Stimulated activated effector memory CD8-positive, alpha-beta T cell treated with anti-CD3 and anti-CD28 coated beads, Interleukin-12 subunit alpha, Interleukin-12 subunit beta, amount 100 ng/mL, for 72 hours (primary cell): ENCODE measurements around the gene VPS35.
"Not testable (repeated sequence)": the region's sequence is repeated elsewhere in the genome, so short reads cannot be mapped to it uniquely, and the experiment has no call there.

Experiments
- ATAC-seq: fragments of 150-1000 bp; cut with Tn5 transposase; 2 replicates; pipeline ENCODE4 v1.10.0; 2021
- DNase-seq, 2 donors: peaks; one replicate each; pipeline ENCODE4 v3.0.0; 2021 to 2022; ENCODE audit warnings: low spot score in 2 of 2
- H3K27ac Mint-ChIP-seq: one replicate; pipeline ENCODE4 v1.8.0; 2022; ENCODE audit warnings: mild to moderate bottlenecking, mixed read lengths
- H3K36me3 Mint-ChIP-seq: one replicate; pipeline ENCODE4 v1.8.0; 2022; ENCODE audit warnings: mild to moderate bottlenecking, mixed read lengths
- H3K4me1 Mint-ChIP-seq: one replicate; pipeline ENCODE4 v1.8.0; 2022; ENCODE audit warnings: mixed read lengths
- H3K4me3 Mint-ChIP-seq: one replicate; pipeline ENCODE4 v1.8.0; 2022; ENCODE audit warnings: mild to moderate bottlenecking, mixed read lengths
- H3K9me3 Mint-ChIP-seq: one replicate; pipeline ENCODE4 v1.8.0; 2022; ENCODE audit warnings: mixed read lengths

Gene VPS35

DNA sequence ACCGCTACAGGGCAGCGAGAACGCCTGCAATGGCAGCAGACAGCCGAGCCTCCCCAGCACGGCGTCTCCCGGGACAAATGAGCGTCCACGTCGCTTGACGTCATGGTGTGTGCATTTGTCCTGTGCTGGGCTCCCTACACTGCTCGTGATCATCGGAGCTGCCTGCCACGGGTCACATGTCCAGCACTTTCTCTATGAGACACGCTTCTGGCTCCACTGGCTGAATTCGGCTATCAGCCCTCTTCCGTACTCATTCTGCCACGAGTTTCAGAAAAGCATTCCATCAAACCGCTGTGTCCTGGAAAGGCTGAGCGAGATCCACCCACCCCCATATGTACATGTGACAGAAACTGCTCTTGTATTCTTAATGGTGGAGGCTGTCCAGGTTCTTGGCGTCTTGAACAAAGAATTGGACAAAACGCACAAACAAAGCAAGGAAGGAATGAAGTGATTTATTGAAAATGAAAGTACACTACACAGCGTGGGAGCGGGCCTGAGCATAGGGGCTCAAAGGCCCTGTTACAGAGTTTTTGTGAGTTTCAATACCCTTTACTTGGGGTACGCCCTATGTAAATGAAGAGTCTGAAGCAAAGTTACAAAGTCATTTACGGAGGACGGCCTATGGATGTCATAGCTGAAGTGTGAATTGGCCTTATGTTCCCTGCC is 39.3 kb downstream of the VPS35 start:
- H3K4me3 Mint-ChIP-seq, result no peak overlapping the region
- peaks cover 3% of the 10 kb centered on the region for H3K9me3 Mint-ChIP-seq
- no peak overlapping the region for H3K27ac Mint-ChIP-seq
- H3K36me3 Mint-ChIP-seq, result no peaks in the 10 kb centered on the region
- ATAC-seq, result no peak
- no peak for DNase-seq
- no peaks in the 10 kb centered on the region for H3K4me1 Mint-ChIP-seq

DNA sequence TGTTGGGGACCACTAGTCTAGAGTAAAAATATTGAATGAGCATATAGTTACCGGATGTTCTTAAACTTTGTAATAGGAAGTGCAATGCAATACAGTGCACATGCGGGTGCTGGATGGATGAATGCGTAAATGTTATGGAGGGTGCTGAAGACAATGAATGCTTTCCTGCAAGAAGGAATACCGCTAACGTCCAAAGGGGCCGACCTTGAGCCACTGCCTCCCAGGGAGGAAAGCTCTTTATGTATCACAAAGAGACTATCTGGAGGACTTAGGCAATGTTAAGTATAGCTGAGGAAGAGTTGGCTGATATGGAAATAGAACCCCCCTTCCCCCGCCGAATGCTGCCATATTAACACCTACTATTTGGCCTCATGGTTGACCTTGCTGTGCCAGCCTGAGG is 40.3 kb downstream of the VPS35 start:
- ATAC-seq (no peak), DNase-seq (no peak)
- Mint-ChIP-seq H3K4me1 (no peaks in the 10 kb centered on the region), H3K4me3 (no peak overlapping the region), H3K36me3 (no peaks in the 10 kb centered on the region), H3K27ac (no peak overlapping the region), H3K9me3 (peaks cover 5% of the 10 kb centered on the region)

DNA sequence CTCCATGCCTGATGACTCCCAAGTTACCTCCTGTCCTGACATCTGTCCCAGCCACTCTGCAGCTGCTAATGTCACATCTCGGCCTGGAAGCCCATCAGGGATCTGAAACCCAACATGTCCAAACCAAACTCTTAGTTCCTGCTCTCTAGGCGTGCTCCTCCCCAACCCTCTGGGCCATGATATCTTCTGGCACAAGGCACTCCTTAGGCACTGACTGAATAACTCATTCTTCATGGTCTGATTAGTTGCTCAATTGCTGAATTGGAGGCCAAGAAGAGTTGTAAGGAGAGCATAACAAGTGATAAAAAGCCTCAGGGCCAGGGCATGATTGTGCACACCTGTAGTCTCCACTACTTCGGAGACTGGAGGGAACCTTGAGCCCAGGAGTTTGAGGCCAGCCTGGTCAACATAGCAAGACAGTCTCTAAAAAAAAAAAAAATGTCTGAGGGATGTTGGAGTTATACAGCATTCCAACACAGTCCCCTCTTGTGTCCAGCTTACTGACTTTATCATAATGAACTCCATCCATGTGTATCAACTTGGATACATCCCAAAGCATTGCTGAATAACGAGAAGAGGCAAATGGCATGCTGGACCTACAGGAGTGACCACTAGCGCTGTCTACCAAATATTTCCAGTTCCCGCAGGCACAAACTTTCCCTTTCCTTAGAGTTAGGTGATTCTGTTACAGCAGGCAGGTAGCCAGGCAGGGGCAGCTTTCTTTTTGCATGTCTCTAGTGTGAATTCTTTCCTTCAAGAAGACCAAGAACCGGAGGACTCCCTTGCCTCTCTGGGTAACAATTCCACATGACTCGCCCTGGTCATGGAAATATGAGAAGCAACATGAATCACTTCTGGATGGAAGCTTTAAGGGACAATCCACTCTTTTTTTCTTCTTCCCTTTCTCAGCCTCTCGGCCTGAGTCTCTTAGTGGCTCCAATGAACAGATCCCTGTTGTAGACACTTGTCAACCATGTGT is 49.7 kb downstream of the VPS35 start:
- ATAC-seq, result no peak
- Mint-ChIP-seq H3K36me3 (no peaks in the 10 kb centered on the region), H3K4me1 (peaks cover 5% of the 10 kb centered on the region), H3K4me3 (no peak overlapping the region), H3K27ac (no peak overlapping the region), H3K9me3 (peaks cover 7% of the 10 kb centered on the region)
- DNase-seq, result no peak

DNA sequence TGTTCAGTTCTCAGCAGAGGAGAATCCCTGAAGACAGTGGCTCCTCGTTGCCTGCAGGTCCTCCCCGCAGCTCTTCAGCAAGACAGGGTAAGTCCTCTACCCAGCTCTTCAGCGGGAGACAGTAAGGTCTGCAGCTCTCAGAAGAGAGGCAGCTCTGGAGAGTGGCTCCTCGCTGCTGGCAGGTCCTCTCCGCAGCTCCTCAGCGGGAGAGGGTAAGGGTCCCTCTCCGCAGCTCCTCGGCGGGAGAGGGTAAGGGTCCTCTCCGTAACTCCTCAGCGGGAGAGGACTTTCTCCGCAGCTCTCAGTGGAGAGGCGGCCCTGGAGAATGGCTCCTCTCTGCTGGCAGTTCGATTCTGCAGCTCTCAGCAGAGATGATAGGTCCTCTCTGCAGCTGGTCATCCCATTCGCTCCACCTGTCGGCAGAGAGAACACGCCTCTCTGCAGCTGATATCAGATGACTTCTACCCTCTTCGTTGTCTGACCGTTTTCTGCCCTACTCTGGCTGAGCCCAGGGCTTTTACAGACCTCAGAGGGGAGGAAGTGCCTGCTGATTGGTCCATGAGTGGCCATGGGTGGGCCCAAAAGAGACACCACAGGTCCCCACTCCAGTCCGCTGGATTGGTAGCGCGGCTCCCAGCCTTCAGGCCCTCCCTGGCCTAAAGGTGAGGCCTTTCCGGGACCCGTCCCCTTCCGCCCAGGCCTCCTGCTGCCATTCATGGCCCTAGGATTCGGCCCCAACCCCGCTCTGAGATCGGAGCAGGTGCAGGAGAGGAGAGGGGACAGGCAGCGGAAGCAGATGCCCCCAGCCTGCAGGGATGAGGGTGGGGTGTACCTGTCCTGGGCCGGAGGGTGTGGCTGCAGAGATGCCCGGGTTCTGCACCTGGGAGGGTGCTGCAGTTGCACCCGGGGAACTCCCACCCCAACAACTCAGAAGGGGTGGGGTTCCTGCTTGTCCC is 55.9 kb downstream of the VPS35 start:
- no peak overlapping the region for H3K4me3 Mint-ChIP-seq
- DNase-seq, result no peak
- no peaks in the 10 kb centered on the region for H3K4me1 Mint-ChIP-seq
- no peaks in the 10 kb centered on the region for H3K36me3 Mint-ChIP-seq
- no peak overlapping the region for H3K27ac Mint-ChIP-seq
- no peak for ATAC-seq
- no peaks in the 10 kb centered on the region for H3K9me3 Mint-ChIP-seq

DNA sequence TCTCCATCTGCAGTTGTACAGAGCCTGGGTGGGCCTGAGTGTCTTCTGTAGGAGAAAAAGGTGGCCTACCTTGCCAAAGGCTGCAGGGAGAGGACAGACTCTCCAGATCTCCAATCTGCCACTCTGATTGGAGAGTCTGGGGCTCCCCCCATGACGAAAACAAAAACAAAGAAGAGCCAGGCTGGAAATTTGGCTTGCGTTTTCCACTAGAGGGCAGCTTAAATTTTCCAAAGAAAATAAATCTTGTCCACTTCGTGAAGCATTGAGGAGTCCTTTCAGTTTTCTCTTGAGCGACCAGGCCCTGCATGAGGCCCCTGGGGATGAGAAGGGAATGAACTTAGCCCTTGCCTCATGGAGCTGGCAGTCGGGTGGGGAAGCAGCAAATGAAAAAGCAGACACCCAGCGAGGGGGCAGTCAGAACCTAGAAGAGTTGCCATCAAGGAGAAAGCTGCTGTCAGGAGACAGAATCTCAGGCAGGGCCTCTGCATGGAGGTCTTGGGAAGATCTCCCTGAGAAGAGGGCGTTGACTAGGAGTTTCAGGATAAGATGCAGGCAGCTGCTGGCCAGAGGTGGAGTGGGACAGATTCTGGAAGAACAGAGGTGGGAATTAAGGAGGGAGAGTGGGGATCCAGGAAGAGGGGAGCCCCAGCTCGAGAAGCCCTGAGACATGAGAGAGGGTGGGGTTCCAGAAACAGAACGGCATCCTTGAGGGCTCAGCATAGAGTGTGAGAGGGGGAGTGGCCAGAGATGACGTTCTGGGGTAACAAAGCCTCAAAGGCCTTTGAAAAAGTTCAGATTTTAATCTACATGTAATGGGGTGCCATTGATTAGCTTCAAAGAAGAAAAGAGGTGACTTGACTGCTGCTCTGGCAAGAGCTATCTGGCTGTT is 59.4 kb downstream of the VPS35 start:
- Mint-ChIP-seq H3K4me1 (no peaks in the 10 kb centered on the region), H3K4me3 (no peak overlapping the region), H3K36me3 (no peaks in the 10 kb centered on the region), H3K9me3 (no peaks in the 10 kb centered on the region), H3K27ac (no peak overlapping the region)
- DNase-seq, result no peak
- no peak for ATAC-seq

DNA sequence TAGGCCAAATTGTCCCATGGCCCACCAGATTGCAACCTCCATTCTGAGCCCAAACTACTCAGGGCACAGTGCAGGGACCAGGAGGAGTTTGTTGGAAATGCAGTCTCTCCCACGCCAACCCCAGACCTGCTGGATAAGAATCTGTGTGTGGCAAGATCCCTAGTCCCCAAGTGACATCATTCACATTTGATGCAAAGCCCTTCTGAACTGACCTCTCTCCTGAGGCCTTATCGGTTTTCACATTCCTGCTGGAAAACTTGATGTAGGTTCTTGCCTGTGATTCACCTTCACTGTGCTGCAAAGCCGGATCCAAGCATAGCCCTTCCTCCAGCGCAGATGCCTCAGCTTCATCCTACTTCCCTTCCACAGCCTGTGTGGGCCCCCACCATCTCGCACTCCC is 61.2 kb downstream of the VPS35 start:
- Mint-ChIP-seq H3K4me3 (no peak overlapping the region), H3K4me1 (no peaks in the 10 kb centered on the region), H3K9me3 (no peaks in the 10 kb centered on the region), H3K36me3 (no peaks in the 10 kb centered on the region), H3K27ac (no peak overlapping the region)
- DNase-seq (no peak), ATAC-seq (no peak)

DNA sequence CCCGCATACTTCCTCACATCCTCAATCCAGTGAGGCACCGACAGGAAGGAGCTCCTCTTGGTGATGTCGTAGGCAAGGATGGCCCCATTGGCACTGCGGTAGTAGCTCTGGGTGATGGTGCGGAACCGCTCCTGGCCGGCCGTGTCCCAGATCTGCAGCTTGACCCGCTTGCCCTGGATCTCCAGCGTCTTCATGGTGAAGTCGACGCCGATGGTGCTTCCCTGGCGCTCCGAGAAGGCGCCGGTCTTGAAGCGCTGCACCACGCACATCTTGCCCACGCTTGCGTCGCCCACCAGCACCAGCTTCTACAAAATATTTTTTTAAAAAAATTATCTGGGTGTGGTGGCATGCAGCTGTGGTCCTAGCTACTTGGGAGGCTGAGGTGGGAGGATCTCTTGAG is 62.3 kb downstream of the VPS35 start:
- ATAC-seq, H3K4me3 Mint-ChIP-seq, H3K4me1 Mint-ChIP-seq, H3K36me3 Mint-ChIP-seq, H3K27ac Mint-ChIP-seq, DNase-seq, H3K9me3 Mint-ChIP-seq: not testable (repeated sequence)

DNA sequence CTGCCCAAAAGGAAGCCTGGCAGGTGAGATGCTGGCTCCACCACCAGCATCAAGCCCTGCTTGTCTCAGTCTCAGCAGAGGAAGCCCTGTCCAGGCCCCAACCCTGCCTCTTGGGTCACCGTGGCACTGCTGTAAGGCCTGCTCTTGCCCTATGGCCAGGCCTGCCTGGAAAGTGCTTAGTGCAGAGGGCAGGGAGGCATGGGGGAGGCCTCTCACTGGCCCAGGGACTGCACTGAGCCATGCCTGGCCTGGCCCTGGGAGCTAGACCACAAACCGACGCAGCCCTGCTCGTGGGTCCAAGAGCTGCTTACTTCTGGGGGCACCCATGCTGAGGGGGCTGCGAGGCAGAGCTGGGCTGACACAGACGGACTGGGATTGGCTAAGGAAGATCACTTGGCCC is 64.1 kb downstream of the VPS35 start:
- not testable (repeated sequence) for H3K27ac Mint-ChIP-seq, H3K36me3 Mint-ChIP-seq, DNase-seq, ATAC-seq, H3K4me3 Mint-ChIP-seq, H3K9me3 Mint-ChIP-seq
- peaks cover 18% of the 10 kb centered on the region for H3K4me1 Mint-ChIP-seq

DNA sequence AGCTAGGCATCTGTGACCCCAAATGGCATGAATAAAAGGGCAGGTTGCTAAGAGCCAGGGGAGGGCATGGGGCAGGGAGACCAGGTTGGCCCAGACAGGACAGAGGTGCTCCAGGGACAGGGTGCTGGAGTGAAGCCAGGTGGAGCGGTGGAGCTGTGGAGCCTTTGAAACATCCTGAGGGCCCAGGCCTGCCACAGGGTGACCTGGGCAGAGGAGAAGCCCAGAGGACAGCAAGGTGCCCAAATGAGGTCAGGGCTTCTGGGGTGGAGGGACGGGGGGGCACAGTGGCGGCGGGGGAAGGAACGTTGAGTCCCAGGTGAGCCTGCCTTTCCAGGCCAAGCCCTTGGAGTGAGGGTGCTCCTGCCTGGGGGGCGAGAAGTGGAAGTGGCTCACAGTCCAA is 65.3 kb downstream of the VPS35 start:
- not testable (repeated sequence) for H3K4me3 Mint-ChIP-seq, H3K27ac Mint-ChIP-seq, DNase-seq, ATAC-seq, H3K9me3 Mint-ChIP-seq, H3K36me3 Mint-ChIP-seq
- H3K4me1 Mint-ChIP-seq, result peaks cover 18% of the 10 kb centered on the region

DNA sequence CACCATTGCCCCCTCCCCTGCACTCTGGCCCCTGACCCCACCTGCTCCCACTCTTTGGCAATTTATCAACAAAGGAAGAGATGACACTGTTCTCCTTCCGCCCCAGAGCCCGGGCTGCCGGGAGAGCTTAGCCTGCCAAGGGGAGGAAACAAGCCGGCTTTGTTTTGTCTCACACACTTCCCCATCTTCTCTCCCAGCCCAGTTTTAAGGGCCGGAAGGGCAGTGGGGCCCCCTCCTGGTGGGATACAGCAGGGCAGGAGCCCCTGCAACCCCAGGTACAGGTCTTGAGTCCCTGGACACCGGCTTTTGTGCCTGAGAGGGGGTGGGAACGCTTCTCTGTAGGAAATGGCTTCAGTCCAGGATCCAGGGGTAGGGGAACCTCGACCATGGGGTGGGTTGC is 65.7 kb downstream of the VPS35 start:
- ATAC-seq, H3K9me3 Mint-ChIP-seq, H3K36me3 Mint-ChIP-seq, H3K27ac Mint-ChIP-seq, H3K4me3 Mint-ChIP-seq, DNase-seq: not testable (repeated sequence)
- H3K4me1 Mint-ChIP-seq, result peaks cover 18% of the 10 kb centered on the region

DNA sequence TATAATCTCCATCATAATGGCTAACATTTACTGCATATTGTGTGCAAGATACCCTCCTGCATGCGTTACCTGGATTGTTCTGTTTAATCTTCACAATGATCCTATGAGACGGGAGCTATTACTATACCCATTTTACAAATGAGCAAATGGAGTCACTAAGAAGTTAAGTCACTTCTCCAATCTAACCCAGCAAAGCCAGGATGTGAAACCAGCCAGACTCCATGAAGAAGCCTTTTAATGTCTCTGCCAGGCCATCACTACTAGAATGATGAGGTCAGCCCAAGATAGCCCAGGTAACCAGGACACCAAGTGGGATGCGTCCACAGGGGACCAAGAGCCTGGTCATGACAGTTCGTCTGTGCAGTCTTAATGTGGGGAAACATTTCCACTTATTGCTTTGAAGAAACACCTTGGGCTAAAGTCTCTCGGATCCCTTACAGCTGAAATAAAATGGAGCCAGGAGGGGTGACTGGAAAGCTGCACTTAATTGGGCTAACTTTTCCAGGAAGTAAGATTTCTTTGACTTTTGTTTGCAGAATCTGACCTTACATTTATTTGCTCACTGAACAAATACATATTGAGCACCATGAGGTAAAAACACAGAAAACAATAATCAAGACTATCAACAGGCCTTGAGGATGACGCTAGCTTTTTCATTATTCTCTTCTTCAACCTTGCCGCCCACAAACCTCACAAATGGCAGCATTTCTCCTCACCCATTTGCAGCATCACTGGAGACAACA is 66.9 kb downstream of the VPS35 start:
- no peaks in the 10 kb centered on the region for H3K9me3 Mint-ChIP-seq
- H3K4me1 Mint-ChIP-seq, result peaks cover 18% of the 10 kb centered on the region
- H3K36me3 Mint-ChIP-seq, result peaks cover 16% of the 10 kb centered on the region
- DNase-seq, result no peak
- no peak overlapping the region for H3K27ac Mint-ChIP-seq
- peak overlapping the region; percentile 86 for H3K4me3 Mint-ChIP-seq
- ATAC-seq, result no peak

DNA sequence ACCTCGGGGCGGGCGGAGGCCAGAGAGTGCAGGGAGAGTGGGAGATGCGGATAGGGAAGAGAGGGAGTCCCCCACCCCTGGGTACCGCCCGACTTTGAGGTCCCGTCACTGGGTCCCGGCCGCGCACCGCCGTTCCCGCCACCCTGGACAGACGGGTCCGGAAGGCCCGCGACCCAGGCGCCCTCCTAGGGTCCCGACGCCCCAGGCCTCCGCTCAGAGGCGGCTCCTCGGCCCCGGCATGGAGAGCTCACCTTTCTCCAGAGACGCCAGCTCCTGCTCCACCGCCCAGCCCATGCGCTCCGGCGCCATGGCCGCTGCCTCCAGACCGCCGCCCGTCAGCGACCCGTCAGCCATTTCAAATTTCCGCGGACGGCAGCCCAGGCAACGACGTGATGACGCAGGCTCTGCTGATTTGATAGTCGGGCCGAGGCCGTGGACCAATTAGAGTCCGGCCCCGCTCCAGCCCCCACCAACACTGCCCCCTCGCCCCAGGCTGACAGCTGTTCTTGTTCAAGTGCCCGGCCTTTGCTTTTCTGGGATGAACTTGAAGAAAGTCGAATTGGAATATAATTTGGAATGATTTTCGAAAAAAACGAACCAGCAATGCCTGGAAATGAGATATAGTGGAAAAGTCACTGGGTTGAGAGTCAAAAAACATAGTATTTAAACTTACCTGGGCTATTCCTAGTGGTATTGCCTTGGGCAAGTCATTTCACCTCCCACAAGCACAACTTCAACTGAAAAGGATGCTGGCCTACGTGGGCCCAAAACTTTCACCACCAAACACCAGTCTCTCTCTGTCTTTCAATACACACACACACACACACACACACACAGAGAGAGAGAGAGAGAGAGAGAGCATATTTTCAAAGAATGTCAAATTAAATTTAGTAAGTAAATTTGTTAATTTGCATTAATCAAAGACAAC is 67.7 kb downstream of the VPS35 start, which contains the start of gene SHCBP1:
Gene SHCBP1 (minus strand): TSS at position 374 of the 928 bp plus-strand sequence. CDS start 20 bp downstream, at position 354.
- Mint-ChIP-seq H3K9me3 (no peaks in the 10 kb centered on the region), H3K36me3 (peaks cover 24% of the 10 kb centered on the region), H3K27ac (peak within 1 kb of the TSS; percentile 93), H3K4me3 (peak within 1 kb of the TSS; percentile 86), H3K4me1 (peaks cover 18% of the 10 kb centered on the region)
- ATAC-seq (peak; percentile 97), DNase-seq (peak; percentile 65 to 89)
